Esophagus squamous epithelium (tissue), 4 donors: ENCODE results near the gene MUSTN1.

Experiments
- CTCF ChIP-seq, 6 experiments: fragments of 450-650 bp in 4 of 6; fragments of 200-600 bp in 2 of 6; sonication (generic) in 2 of 6; IDR thresholded peaks; one replicate each; pipeline ENCODE4 v1.5.1; 2016 to 2019; ENCODE audit warnings: antibody characterized with exemption in 6 of 6, mild to moderate bottlenecking in 4 of 6, moderate library complexity in 4 of 6
- POLR2A ChIP-seq, 4 donors: fragments of 450-650 bp; IDR thresholded peaks; one replicate each; pipeline ENCODE4 v1.6.1; 2017; ENCODE audit warnings: antibody characterized with exemption in 4 of 4, mild to moderate bottlenecking in 4 of 4, moderate library complexity in 3 of 4

- TF ChIP-seq CTCF (IDR thresholded peaks at IDR 0.05), result no peak
- no peak for TF ChIP-seq POLR2A (IDR thresholded peaks at IDR 0.05)
These were observed 6.9 kb downstream of the MUSTN1 start for GRCh38 chr3:52827866-52828376.
